GM23338 (cell line): Measurements from ENCODE around the gene BTN3A1.

Experiments
- CREB1 ChIP-seq: fragments of 250-450 bp; sonication (Bioruptor Pico); IDR thresholded peaks from 2 replicates; pipeline ENCODE4 v1.5.0; 2020; ENCODE audit warnings: low read depth, mild to moderate bottlenecking, moderate library complexity
- CTCF ChIP-seq, 2 experiments: fragments of 200-600 bp in 1 of 2; sonication (generic) in 1 of 2; conservative IDR thresholded peaks; 2 replicates each; pipeline versions ENCODE4 v1.5.1 to v1.6.1; 2016 to 2017; ENCODE audit warnings: antibody characterized with exemption in 2 of 2, low read depth in 2 of 2, mild to moderate bottlenecking in 2 of 2, moderate library complexity in 1 of 2
- EZH2 ChIP-seq: fragments of 200-600 bp; sonication (generic); IDR thresholded peaks from one replicate; pipeline ENCODE4 v1.8.0; 2017; ENCODE audit warnings: antibody characterized with exemption, mild to moderate bottlenecking, low read depth; ENCODE audit not compliant: unreplicated experiment
- EZH2phosphoT487 ChIP-seq: fragments of 200-600 bp; sonication (generic); IDR thresholded peaks from one replicate; pipeline ENCODE4 v1.8.1; 2018; ENCODE audit warnings: antibody characterized with exemption; ENCODE audit not compliant: unreplicated experiment
- JUNB ChIP-seq: IDR thresholded peaks from one replicate; pipeline ENCODE4 v1.6.1; 2016; ENCODE audit warnings: antibody characterized with exemption; ENCODE audit not compliant: unreplicated experiment
- POLR2AphosphoS5 ChIP-seq: IDR thresholded peaks from 2 replicates; pipeline ENCODE4 v1.6.1; 2016; ENCODE audit warnings: antibody characterized with exemption, low read depth
- REST ChIP-seq: IDR thresholded peaks from one replicate; pipeline ENCODE4 v1.6.1; 2018; ENCODE audit warnings: antibody characterized with exemption; ENCODE audit not compliant: unreplicated experiment
- ZNF114 ChIP-seq: fragments of 250-450 bp; sonication (Bioruptor Pico); IDR thresholded peaks from 2 replicates; pipeline ENCODE4 v1.5.0; 2020; ENCODE audit warnings: mild to moderate bottlenecking, moderate library complexity

- TF ChIP-seq CREB1 (CRISPR knock-in tag) (no peak), POLR2AphosphoS5 (no peak), CTCF (conservative IDR thresholded peaks at IDR 0.05; ENCODE audit: low read depth in 2 of 2) (no peak), EZH2 (no peak), ZNF114 (no peak), EZH2phosphoT487 (no peak), REST (no peak), JUNB (no peak)
These were observed 16.3 kb upstream of the BTN3A1 start for GRCh38 chr6:26385734-26386125.
